T-helper 2 cell treated with Interferon-gamma antibody and Interleukin-4, amounts not matched to agents 5 μg/mL and 100 μg/mL, for 36 hours (primary cell): Measurements from ENCODE around the gene FTO.

ENCODE experiments used
- DNase-seq: peaks from one replicate; pipeline ENCODE4 v3.0.0; 2021; ENCODE audit warnings: low spot score
- H3K27ac Mint-ChIP-seq: one replicate; pipeline ENCODE4 v1.8.0; 2021; ENCODE audit warnings: mild to moderate bottlenecking, mixed read lengths
- H3K27me3 Mint-ChIP-seq: one replicate; pipeline ENCODE4 v1.8.0; 2021; ENCODE audit warnings: low read depth, mixed read lengths
- H3K36me3 Mint-ChIP-seq: one replicate; pipeline ENCODE4 v1.8.0; 2021; ENCODE audit warnings: low read depth, mixed read lengths
- H3K4me1 Mint-ChIP-seq: one replicate; pipeline ENCODE4 v1.8.0; 2021; ENCODE audit warnings: low read depth, mixed read lengths
- H3K4me3 Mint-ChIP-seq: one replicate; pipeline ENCODE4 v1.8.0; 2022; ENCODE audit warnings: mild to moderate bottlenecking, moderate library complexity, mixed read lengths
- H3K9me3 Mint-ChIP-seq: one replicate; pipeline ENCODE4 v1.8.0; 2021; ENCODE audit warnings: mixed read lengths

The FTO gene

DNA sequence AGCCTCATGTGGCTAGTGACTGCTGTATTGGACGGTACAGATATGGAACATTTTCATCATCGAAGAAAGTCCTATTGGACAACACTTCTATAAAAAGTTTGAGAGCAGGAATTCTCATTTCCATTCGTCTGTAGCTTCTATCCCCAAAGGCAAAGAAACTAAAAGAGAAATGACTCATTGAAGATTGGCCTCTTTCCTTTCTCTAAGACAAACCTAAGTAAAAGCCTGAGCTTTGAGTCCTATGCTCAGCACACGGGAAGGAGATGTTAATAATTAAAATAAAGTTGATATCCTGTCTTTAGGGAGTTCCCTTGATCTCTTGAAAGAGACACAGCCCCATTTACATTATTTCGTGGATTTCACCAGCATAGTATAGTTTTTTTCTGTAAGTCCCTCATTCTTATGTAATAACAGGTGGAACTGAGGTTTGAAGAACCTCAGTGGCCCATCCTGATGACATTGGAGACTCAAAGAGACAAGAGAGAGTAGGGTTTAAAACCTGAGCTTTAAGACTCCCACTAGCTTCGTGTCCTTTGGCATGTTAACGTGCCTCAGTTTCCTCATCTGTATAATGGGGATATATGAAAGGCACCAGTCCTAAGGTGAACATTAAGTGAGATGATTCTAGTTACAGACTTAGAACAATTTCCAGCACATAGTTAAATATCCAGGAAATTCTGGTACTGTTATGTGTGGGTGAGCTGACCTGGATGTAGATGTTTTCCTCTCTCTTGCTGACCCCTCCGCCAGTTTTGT lies 408.7 kb downstream of the FTO start:
- H3K4me3 Mint-ChIP-seq: no peak overlapping the region
- DNase-seq: no peak
- no peaks in the 10 kb centered on the region for H3K9me3 Mint-ChIP-seq
- no peak overlapping the region for H3K27ac Mint-ChIP-seq
- no peaks in the 10 kb centered on the region for H3K27me3 Mint-ChIP-seq
- no peaks in the 10 kb centered on the region for H3K4me1 Mint-ChIP-seq
- peaks cover 5% of the 10 kb centered on the region for H3K36me3 Mint-ChIP-seq

GRCh38 chr16:54115558-54115957 lies 411.6 kb downstream of the FTO start:
- H3K36me3 Mint-ChIP-seq: peaks cover 5% of the 10 kb centered on the region
- H3K4me3 Mint-ChIP-seq: no peak overlapping the region
- no peaks in the 10 kb centered on the region for H3K9me3 Mint-ChIP-seq
- H3K4me1 Mint-ChIP-seq: no peaks in the 10 kb centered on the region
- DNase-seq: no peak
- no peak overlapping the region for H3K27ac Mint-ChIP-seq
- no peaks in the 10 kb centered on the region for H3K27me3 Mint-ChIP-seq

- no peak overlapping the region for H3K4me3 Mint-ChIP-seq
Measured at GRCh38 chr16:54116124-54116655, 412.2 kb downstream of the FTO start.

DNA sequence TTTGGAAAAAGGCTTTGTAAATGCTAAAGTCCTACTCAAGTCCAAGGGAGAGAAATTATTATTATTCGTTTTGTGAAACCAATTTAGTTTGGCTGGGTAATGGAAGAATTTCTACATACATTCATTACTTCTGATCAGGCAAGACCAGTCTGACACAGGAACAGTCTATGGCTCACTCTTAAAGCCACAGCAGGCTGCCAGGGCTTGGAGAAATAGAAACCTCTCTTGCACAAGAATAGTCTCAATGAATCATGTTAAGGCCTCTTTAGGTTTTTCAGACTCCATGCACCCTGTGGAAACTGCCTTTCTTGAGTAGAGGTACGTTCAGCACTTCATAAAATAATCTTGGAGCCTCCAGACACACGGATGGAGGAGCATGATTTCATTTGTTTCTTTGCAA lies 414.9 kb downstream of the FTO start:
- DNase-seq: no peak
- H3K9me3 Mint-ChIP-seq: no peaks in the 10 kb centered on the region
- H3K36me3 Mint-ChIP-seq: peaks cover 2% of the 10 kb centered on the region
- H3K27me3 Mint-ChIP-seq: no peaks in the 10 kb centered on the region
- H3K4me3 Mint-ChIP-seq: no peak overlapping the region
- H3K27ac Mint-ChIP-seq: no peak overlapping the region
- peaks cover 4% of the 10 kb centered on the region for H3K4me1 Mint-ChIP-seq

More at GRCh38 chr16:54116124-54116655, 412.2 kb downstream of the FTO start:
- no peaks in the 10 kb centered on the region for H3K9me3 Mint-ChIP-seq
- H3K4me1 Mint-ChIP-seq: no peaks in the 10 kb centered on the region
- no peak overlapping the region for H3K27ac Mint-ChIP-seq
- DNase-seq: no peak
- peaks cover 5% of the 10 kb centered on the region for H3K36me3 Mint-ChIP-seq
- H3K27me3 Mint-ChIP-seq: no peaks in the 10 kb centered on the region

GRCh38 chr16:54120846-54121480 lies 417.0 kb downstream of the FTO start:
- H3K4me1 Mint-ChIP-seq: peaks cover 4% of the 10 kb centered on the region
- H3K4me3 Mint-ChIP-seq: no peak overlapping the region
- H3K9me3 Mint-ChIP-seq: no peaks in the 10 kb centered on the region
- no peak overlapping the region for H3K27ac Mint-ChIP-seq
- H3K27me3 Mint-ChIP-seq: peaks cover 1% of the 10 kb centered on the region
- no peaks in the 10 kb centered on the region for H3K36me3 Mint-ChIP-seq
- no peak for DNase-seq

DNA sequence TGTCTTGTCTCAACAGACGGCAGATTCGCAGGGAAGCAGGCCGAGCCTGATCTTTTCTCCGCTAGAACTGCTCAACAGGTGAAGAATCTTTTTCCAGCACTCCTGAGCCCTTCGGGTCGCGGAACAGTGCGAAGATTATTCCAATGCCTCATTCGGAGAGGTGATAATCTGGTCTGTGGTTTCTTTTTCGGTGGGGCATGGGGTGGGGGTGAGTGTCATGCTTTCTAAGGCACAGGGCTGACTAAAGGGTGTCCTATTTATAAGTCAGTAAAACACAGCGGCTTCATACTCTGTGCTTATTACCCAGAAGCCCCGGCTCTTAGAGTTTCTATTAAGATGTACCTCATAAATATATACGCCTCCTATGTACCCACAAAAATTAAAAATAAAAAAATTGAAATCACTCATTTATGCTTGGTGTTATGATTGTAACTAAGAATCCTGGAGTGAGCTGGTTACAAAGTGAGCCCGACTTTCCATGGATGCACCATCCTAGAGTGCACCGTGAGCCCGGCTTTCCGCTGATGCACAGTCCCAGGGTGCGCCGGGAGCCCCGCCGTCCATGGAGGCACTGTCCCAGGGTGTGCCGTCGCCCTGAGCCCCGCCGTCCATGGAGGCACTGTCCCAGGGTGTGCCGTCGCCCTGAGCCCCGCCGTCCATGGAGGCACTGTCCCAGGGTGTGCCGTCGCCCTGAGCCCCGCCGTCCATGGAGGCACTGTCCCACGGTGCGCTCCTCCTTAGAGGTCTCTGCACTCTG lies 417.8 kb downstream of the FTO start:
- no peak overlapping the region for H3K27ac Mint-ChIP-seq
- no peak overlapping the region for H3K4me3 Mint-ChIP-seq
- H3K9me3 Mint-ChIP-seq: no peaks in the 10 kb centered on the region
- no peaks in the 10 kb centered on the region for H3K36me3 Mint-ChIP-seq
- peaks cover 4% of the 10 kb centered on the region for H3K4me1 Mint-ChIP-seq
- H3K27me3 Mint-ChIP-seq: peaks cover 2% of the 10 kb centered on the region
- DNase-seq: no peak

GRCh38 chr16:54123766-54124165 lies 419.8 kb downstream of the FTO start:
- Mint-ChIP-seq H3K27me3 (peaks cover 6% of the 10 kb centered on the region), H3K27ac (no peak overlapping the region)

GRCh38 chr16:54125751-54126655 lies 422.0 kb downstream of the FTO start:
- Mint-ChIP-seq H3K4me3 (no peak overlapping the region), H3K9me3 (no peaks in the 10 kb centered on the region), H3K4me1 (peaks cover 7% of the 10 kb centered on the region), H3K36me3 (no peaks in the 10 kb centered on the region), H3K27ac (no peak overlapping the region), H3K27me3 (peaks cover 12% of the 10 kb centered on the region)
- no peak for DNase-seq

More at GRCh38 chr16:54123766-54124165, 419.8 kb downstream of the FTO start:
- Mint-ChIP-seq H3K4me1 (peaks cover 7% of the 10 kb centered on the region), H3K4me3 (no peak overlapping the region), H3K36me3 (no peaks in the 10 kb centered on the region), H3K9me3 (no peaks in the 10 kb centered on the region)
- DNase-seq: no peak

GRCh38 chr16:54126907-54127306 lies 423.0 kb downstream of the FTO start:
- no peak for DNase-seq
- Mint-ChIP-seq H3K4me1 (peaks cover 7% of the 10 kb centered on the region), H3K36me3 (no peaks in the 10 kb centered on the region), H3K9me3 (no peaks in the 10 kb centered on the region), H3K27ac (no peak overlapping the region), H3K4me3 (no peak overlapping the region), H3K27me3 (peaks cover 21% of the 10 kb centered on the region)

DNA sequence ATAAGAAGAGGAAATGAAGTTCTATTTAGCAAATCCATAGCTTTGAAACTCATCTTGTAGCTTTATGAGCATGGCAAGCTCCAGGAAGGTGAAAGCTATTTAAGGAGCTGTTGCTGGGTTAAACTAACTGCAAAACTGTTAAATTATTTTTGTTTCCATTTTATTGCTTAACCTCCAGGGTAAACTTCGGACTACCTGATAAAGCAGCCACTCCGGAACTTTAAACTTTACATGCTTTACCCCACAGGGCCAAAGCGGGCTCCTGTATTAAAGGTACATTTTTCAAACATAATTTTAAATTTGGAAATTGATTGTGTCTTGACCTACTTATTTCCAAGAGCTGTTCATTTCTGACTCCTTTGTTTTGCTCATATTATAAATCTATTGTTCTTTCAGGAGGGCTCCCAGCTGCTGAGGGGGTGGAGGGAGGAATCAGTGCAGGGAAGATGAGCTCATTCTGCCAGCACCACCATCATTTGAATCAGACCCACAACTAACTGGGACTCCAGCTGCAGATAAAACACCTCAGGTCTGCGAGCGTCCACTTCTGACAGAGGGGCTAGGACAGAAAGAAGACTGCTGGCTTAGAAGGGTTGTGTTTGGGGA lies 424.8 kb downstream of the FTO start:
- no peak for DNase-seq
- H3K4me3 Mint-ChIP-seq: no peak overlapping the region
- H3K36me3 Mint-ChIP-seq: no peaks in the 10 kb centered on the region
- H3K27me3 Mint-ChIP-seq: peaks cover 28% of the 10 kb centered on the region
- peaks cover 4% of the 10 kb centered on the region for H3K4me1 Mint-ChIP-seq
- H3K27ac Mint-ChIP-seq: no peak overlapping the region
- H3K9me3 Mint-ChIP-seq: no peaks in the 10 kb centered on the region

GRCh38 chr16:54129810-54130209 lies 425.9 kb downstream of the FTO start:
- Mint-ChIP-seq H3K4me1 (peaks cover 4% of the 10 kb centered on the region), H3K36me3 (no peaks in the 10 kb centered on the region), H3K27ac (no peak overlapping the region), H3K4me3 (no peak overlapping the region), H3K27me3 (peaks cover 30% of the 10 kb centered on the region), H3K9me3 (no peaks in the 10 kb centered on the region)
- no peak for DNase-seq

GRCh38 chr16:54135361-54136275 lies 431.7 kb downstream of the FTO start:
- no peak for DNase-seq
- Mint-ChIP-seq H3K9me3 (no peaks in the 10 kb centered on the region), H3K36me3 (no peaks in the 10 kb centered on the region), H3K27me3 (peaks cover 20% of the 10 kb centered on the region), H3K4me1 (no peaks in the 10 kb centered on the region), H3K27ac (no peak overlapping the region), H3K4me3 (no peak overlapping the region)
